Tibial artery (tissue), 4 donors: ENCODE measurements around the gene BLOC1S5.

ENCODE experiments used
- DNase-seq, 2 donors: peaks; one replicate each; pipeline ENCODE4 v3.0.0-alpha.2; 2019
- H3K27ac ChIP-seq, 2 donors: fragments of 200-600 bp; sonication (generic) in 1 of 2; 1 replicate in 1 of 2; 2 replicates in 1 of 2; pipeline ENCODE4 v1.5.1; 2018 to 2019; ENCODE audit warnings: mild to moderate bottlenecking in 1 of 2
- H3K27me3 ChIP-seq, 2 donors: fragments of 200-600 bp; sonication (generic) in 1 of 2; one replicate each; pipeline versions ENCODE4 v1.5.1 to v1.6.0; 2016 to 2019
- H3K36me3 ChIP-seq, 3 donors: fragments of 200-600 bp; sonication (generic) in 2 of 3; one replicate each; pipeline ENCODE4 v1.5.1; 2016 to 2019; ENCODE audit warnings: mild to moderate bottlenecking in 2 of 3
- H3K4me1 ChIP-seq, 4 donors: fragments of 200-600 bp; sonication (generic) in 2 of 4; 1 replicate in 3 of 4; 2 replicates in 1 of 4; pipeline ENCODE4 v1.5.1; 2016 to 2019
- H3K4me3 ChIP-seq, 2 donors: fragments of 200-600 bp; sonication (generic) in 1 of 2; 1 replicate in 1 of 2; 2 replicates in 1 of 2; pipeline ENCODE4 v1.5.1; 2018 to 2019; ENCODE audit warnings: mild to moderate bottlenecking in 2 of 2
- H3K9me3 ChIP-seq, 3 donors: fragments of 200-600 bp; sonication (generic) in 1 of 3; one replicate each; pipeline ENCODE4 v1.5.1; 2016 to 2019
- intact Hi-C: fragments of 100-400 bp; cut with DNase I; formaldehyde crosslinking; loops from one replicate; pipeline ENCODE4 v1.15.0; 2023; ENCODE audit warnings: low total_unique reads
- TF ChIP-seq, protein P1 (sequence below), 2 experiments: fragments of 200-600 bp in 1 of 2; fragments of 450-650 bp in 1 of 2; IDR thresholded peaks; one replicate each; pipeline ENCODE4 v1.5.1; 2017 to 2019; ENCODE audit warnings: antibody characterized with exemption in 2 of 2, mild to moderate bottlenecking in 1 of 2, moderate library complexity in 1 of 2

BLOC1S5 gene

DNA sequence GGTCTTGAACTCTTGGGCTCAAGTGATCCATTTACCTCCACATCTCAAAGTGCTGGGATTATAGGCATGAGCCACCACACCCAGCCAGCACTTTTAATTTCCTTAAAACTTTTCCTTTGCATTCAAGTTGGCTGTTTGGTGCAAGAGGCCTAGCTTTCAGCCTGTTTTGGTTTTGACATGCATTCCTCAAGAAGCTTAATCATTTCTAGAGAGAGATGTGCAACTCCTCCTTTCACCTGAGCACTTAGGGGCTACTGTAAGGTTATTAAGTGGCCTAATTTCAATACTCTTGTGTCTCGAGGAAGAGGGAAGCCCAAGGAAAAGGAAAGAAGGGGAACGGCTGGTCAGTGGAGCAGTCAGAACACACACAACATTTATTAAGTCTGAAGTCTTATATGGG lies 13.8 kb upstream of the BLOC1S5 start:
- Histone ChIP-seq H3K27me3 (no peaks in the 10 kb centered on the region), H3K4me1 (peaks cover 0 to 18% (median 5%) of the 10 kb centered on the region in 4 donors), H3K36me3 (no peaks in the 10 kb centered on the region), H3K9me3 (no peaks in the 10 kb centered on the region), H3K27ac (no peak overlapping the region), H3K4me3 (no peak overlapping the region)
- DNase-seq, result no peak
- intact Hi-C loops, result no loop called here
- TF ChIP-seq, protein P1, sequence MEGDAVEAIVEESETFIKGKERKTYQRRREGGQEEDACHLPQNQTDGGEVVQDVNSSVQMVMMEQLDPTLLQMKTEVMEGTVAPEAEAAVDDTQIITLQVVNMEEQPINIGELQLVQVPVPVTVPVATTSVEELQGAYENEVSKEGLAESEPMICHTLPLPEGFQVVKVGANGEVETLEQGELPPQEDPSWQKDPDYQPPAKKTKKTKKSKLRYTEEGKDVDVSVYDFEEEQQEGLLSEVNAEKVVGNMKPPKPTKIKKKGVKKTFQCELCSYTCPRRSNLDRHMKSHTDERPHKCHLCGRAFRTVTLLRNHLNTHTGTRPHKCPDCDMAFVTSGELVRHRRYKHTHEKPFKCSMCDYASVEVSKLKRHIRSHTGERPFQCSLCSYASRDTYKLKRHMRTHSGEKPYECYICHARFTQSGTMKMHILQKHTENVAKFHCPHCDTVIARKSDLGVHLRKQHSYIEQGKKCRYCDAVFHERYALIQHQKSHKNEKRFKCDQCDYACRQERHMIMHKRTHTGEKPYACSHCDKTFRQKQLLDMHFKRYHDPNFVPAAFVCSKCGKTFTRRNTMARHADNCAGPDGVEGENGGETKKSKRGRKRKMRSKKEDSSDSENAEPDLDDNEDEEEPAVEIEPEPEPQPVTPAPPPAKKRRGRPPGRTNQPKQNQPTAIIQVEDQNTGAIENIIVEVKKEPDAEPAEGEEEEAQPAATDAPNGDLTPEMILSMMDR (IDR thresholded peaks at IDR 0.05), result no peak

DNA sequence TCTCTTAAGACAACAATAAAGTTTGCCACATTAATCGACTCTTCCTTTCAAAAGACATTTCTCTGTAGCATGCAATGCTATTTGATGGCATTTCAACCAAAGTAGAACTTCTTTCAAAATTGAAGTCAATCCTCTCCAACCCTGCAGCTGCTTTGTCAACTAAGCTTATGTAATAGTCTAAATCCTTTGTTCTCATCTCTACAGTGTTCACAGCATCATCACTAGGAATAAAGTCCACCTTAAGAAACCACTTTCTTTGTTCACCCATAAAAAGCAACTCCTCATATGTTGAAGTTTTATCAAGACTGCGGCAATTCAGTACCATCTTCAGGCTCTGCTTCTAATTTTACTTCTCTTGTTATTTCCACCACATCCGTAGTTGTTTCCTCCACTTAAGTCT lies 11.5 kb upstream of the BLOC1S5 start:
- peaks cover 0 to 5% (median 0%) of the 10 kb centered on the region in 4 donors for H3K4me1 ChIP-seq
- DNase-seq, result no peak
- no peaks in the 10 kb centered on the region for H3K36me3 ChIP-seq
- no peak overlapping the region for H3K4me3 ChIP-seq
- TF ChIP-seq, protein P1 (IDR thresholded peaks at IDR 0.05), result no peak
- intact Hi-C loops, result no loop called here
- no peak overlapping the region for H3K27ac ChIP-seq
- H3K9me3 ChIP-seq, result no peaks in the 10 kb centered on the region
- H3K27me3 ChIP-seq, result no peaks in the 10 kb centered on the region

DNA sequence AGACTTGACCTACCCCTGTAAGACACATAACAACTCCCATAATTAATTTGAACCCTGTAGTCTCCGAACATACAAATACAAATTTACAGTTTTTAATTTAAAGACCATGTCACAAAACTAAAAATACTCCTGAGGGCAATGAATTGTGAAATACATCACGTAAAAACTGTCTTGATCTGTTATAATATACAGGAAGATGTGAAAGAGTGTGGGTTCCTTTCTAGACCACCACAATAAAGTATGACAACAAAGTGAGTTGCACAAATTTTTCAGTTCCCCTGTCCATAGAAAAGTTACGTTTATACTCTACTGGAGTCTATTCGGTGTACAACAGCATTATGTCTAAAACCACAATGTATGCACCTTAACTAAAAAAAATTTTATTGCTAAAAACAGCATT lies 11.0 kb upstream of the BLOC1S5 start:
- Histone ChIP-seq H3K27me3 (no peaks in the 10 kb centered on the region), H3K27ac (no peak overlapping the region), H3K4me1 (peaks cover 0 to 5% (median 0%) of the 10 kb centered on the region in 4 donors), H3K9me3 (no peaks in the 10 kb centered on the region), H3K36me3 (no peaks in the 10 kb centered on the region), H3K4me3 (no peak overlapping the region)
- TF ChIP-seq, protein P1 (IDR thresholded peaks at IDR 0.05), result no peak
- DNase-seq, result no peak
- intact Hi-C loops, result no loop called here

DNA sequence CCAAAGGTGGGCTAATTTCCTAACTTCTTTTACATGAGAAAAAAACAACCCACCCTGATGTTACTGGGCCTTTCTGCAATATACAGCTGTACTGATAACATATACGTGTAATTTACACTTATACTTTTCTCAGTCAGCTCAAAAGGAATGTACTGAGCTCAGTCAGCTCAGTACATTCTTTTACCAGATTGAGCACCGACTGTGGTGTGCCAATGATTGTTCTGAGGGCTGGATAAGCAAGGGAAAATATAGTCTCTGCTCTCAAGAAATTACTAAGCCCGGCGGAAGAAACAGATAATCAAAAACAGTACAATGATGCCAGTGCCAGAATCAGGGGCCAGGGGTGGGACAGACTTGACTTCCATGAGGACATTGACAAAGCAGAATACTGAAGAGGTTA lies 10.0 kb upstream of the BLOC1S5 start:
- H3K4me3 ChIP-seq, result no peak overlapping the region
- intact Hi-C loops, result no loop called here
- no peaks in the 10 kb centered on the region for H3K27me3 ChIP-seq
- no peak for DNase-seq
- no peaks in the 10 kb centered on the region for H3K36me3 ChIP-seq
- TF ChIP-seq, protein P1 (IDR thresholded peaks at IDR 0.05), result no peak
- H3K4me1 ChIP-seq, result peaks cover 0 to 13% (median 0%) of the 10 kb centered on the region in 4 donors
- H3K27ac ChIP-seq, result no peak overlapping the region
- H3K9me3 ChIP-seq, result no peaks in the 10 kb centered on the region

DNA sequence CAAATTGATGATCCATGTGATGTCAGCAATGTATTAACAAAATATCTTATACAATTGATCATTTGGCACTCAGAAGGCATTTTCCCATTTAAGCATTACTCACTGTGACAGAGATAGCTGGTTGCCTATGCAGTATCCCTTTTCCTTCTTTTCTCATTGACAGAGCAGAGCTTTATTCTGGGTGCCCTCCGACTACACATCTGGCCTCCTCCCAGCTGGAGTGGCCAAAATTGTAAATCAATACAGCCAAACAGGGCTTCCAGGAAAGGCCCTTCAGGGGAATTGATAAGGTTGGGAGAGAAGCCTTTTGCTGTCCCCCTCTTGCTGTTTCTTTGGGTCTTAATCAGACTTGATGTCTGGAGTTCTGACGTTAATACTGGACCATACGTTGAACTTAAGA lies 9.6 kb upstream of the BLOC1S5 start:
- intact Hi-C loops, result no loop called here
- no peak for DNase-seq
- H3K4me3 ChIP-seq, result no peak overlapping the region
- H3K36me3 ChIP-seq, result no peaks in the 10 kb centered on the region
- H3K4me1 ChIP-seq, result peaks cover 0 to 13% (median 0%) of the 10 kb centered on the region in 4 donors
- TF ChIP-seq, protein P1 (IDR thresholded peaks at IDR 0.05), result no peak
- H3K9me3 ChIP-seq, result no peaks in the 10 kb centered on the region
- H3K27ac ChIP-seq, result no peak overlapping the region
- H3K27me3 ChIP-seq, result no peaks in the 10 kb centered on the region

DNA sequence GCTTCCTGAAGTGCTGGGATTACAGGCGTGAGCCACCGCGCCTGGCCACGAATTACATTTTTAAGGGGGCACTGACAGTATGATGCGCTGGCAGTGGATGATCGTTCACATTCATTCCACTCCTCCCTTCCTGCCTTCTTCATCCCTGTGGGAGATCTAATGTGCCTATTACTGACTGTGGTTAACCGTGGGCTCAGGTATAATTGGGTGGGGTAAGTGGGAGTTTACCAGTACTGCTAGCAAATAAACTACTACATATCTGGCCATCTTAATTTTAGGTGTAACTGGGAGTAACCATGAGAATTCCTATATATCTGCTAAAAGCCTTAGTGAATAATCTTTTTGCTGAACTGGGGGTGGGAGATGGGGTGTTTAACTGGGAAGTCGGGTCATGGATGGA lies 6.5 kb upstream of the BLOC1S5 start:
- H3K36me3 ChIP-seq, result no peaks in the 10 kb centered on the region
- no peaks in the 10 kb centered on the region for H3K9me3 ChIP-seq
- no peak for DNase-seq
- H3K27me3 ChIP-seq, result no peaks in the 10 kb centered on the region
- no peak overlapping the region for H3K4me3 ChIP-seq
- intact Hi-C loops, result no loop called here
- TF ChIP-seq, protein P1 (IDR thresholded peaks at IDR 0.05), result no peak
- no peak overlapping the region for H3K27ac ChIP-seq
- H3K4me1 ChIP-seq, result peaks cover 0 to 13% (median 0%) of the 10 kb centered on the region in 4 donors
